Medulla oblongata (tissue), 1 donor: Measurements from ENCODE around the gene TCP11.

ENCODE experiments used
- DNase-seq: peaks from one replicate; pipeline ENCODE4 v3.0.0-alpha.2; 2015; ENCODE audit errors: extremely low spot score

The TCP11 gene

DNA sequence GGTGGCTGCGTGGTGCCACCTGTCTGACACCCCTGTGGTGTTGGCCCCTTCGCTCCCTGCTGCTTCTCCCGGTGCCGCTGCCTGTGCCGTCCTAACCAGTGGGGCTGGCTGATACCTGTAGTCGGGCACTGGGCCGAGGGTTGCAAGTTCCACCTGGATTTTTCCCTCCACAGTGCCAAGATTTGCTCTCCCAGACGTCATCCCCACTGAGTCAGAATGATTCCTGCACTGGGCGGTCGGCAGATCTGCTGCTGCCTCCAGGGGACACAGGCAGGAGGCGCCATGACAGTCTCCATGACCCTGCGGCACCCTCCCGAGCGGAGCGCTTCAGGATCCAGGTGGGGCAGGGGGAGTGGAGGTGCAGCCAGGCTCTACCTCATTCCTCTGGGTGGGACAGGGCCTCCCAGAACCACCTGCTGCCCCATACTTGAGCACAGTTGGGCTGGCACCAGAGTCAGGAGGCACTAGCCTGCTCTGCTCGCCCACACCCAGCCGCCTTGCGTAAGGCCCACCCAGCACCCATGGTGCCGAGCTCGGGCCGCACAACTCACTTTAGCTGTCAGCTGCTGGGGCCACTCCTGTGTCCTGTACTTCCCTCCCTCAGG, 60.2 kb downstream of the TCP11 start:
- DNase-seq: no peak

DNA sequence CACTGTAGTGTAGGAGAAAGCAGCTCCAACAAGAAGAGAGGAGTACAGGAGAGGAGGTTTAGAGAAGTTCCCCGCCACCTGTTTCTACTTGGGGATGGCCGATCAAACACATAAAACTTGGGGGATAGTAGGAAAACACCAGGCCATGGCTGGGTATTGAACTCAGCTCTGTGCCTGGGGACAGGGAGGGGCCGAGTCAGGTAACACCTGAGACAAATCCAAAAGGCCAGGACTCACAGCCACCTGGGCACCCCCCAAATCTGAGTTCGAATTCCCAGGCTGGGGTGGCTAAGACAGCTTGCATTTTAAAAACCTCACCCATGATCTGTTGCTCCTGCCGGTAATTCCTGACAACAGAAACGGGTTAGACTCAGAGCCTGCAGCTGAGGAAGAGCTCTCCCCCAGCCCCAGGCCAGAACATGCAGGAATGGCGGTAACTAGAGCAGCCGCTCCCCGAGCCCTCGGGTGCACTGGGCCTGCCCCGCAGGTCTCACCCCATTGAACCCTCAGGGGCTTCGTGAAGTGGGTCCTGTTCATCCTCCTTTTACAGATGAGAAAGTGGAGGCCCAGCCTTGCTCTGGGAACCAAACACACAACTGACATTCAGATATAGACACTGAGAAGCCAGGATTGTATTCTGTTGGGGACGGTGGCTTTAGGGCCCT, 61.0 kb downstream of the TCP11 start:
- no peak for DNase-seq

DNA sequence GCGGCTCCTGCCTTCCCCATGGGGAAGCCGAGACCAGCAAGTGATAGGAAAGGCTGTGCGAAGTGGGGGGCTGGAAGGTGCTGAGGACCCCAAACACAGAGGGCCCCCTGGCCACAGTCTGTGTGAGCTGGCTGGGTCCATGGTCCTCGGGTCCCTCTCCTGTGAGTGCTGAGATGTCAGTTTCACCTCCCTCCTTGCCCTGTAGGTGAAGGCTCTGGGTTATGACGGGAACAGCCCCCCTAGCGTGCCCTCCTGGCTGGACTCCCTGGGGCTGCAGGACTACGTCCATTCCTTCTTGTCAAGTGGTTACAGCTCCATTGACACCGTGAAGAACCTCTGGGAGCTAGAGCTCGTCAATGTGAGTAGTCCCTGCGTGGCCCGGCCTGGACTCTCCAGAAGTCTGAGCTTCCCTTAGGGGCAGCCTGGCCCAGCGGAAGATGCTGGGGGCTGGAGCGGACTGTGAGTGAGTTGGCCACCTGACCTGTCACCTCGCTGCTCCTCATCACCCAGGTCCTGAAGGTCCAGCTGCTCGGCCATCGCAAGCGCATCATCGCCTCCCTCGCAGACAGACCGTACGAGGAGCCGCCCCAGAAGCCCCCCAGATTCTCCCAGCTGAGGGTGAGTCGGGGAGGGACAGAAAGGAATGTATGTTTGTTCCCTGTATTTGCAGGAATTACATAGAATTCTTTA, 61.7 kb downstream of the TCP11 start:
- DNase-seq: no peak

DNA sequence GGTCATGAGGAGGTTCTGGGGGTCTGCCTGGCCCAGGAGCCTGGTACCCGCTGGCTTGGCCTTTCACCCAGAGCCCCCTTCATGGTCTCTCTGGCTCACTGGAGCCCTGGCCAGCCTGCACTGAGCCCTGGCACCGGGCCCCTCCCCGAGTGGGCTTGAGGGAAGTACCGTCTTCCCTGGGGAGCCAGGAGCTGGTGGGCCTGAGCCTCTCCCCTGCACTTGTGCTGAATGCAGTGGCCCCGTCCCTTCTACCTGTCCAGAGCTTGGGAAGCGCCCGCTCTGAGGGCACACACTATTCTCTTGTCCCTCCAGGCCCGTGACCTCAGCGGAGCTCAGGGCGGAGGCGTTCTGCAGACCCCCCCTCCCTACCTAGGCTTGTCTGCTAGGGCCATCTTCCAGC, 62.2 kb downstream of the TCP11 start:
- no peak for DNase-seq

DNA sequence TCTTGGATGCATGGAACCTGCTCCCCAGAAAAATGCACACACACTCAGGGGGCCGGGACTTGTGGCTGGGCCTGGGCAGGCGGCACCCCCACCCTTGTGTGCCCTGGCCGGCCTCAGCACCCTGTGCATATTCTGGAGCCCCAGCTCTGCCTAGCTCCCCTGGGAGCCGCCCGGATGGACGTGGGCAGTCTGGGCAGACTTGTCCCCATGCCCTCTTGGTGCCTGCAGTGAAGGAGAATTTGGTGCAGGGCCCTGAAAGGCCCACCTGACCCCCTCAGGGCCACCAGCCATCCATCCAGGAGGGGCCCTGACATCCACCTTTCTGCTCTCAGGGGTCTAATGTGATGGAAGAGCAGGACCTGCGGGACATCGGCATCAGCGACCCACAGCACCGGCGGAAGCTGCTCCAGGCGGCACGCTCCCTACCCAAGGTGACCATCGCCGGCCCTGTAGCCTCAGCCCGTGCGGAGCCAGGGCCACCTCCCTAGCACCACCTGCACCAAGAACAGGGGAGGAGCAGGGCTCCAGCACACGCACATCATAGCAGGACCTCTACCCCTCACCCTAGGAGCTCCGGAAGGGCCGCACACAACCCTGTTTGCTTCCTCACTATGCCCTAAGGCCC, 62.8 kb downstream of the TCP11 start:
- no peak for DNase-seq

DNA sequence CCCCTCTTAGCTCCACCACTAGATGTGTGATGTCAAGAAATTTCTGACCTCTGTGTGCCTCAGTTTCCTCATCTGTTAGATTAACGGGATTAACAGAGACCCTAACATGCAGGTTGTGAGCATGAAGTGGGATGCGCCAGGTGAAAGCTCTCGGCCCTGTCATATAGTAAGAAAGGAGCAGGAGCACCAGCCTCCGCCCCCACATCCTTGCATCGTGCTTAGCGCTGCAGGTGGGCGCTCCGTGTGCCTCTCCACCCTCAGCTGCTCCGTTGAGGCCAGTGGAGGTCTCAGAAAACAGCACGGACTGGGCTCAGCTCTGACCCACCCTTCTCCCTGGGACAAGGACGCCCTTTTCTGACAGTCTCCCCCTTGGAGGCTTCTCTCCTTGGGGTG, 63.4 kb downstream of the TCP11 start:
- no peak for DNase-seq

DNA sequence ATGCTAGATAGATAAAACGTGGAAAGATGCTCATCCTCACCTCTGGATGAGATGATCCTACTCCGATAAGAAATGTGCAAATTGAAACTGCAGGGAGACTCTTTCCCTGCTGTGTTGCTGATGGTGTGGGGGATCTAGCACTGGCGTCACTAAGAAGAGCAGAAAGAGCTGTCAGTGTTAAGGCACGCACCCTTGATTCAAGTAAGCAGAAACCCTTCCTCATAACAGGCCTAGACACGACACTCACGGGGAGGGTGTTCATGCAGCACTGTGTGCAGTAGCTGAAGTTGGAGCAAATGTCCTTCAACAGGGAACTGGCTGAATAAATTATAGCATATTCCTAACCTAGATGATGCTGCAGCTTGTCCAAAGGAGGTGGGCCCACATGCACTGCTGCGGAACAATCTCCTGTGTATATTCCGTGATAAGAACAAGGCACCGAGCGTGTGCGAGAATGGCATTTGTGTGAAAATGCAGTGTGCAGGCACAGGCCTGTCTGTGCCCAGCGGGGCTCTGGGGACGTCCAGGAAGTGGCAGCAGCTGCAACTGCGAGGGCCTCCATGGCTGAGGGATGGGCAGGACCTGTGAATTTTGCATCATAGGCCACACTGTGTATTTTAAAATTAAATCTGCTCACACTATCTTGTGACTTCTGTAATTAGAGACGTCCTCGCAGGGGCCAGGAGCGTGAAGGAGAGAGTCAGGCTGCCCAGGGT, 64.0 kb downstream of the TCP11 start:
- DNase-seq: no peak

DNA sequence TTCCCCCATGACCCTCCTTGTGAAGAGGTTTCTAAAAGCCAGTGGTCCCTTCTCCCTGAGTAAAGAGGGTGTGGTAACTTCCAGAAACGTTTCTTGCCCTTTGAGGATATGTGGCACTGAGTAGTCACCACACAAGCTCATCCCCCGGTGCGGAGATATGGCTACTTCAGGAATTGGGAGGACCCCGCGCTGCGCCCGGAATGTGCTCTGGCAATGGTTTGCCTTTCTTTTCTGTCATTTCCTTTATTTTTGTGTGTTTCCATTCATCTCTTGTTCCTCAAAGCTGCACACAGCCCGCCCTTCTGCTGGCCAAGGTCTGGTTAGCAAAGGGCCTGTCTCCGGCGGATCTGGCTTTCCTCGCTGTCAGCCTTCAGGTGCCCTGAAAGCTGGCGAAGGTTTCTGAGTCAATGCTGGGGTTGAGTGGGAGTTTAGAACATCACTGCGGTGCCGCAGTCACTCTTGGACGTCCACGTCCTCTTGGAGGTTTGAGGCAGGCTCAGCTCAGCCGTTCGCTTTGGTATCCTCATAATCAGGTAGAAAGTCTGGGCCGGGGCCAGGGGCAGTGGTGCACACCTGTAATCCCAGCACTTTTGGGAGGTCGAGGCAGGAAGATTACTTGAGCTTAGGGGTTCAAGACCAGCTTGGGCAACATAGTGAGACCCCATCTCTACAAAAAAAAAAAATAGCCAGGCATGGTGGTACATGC, 67.2 kb downstream of the TCP11 start:
- DNase-seq: no peak

DNA sequence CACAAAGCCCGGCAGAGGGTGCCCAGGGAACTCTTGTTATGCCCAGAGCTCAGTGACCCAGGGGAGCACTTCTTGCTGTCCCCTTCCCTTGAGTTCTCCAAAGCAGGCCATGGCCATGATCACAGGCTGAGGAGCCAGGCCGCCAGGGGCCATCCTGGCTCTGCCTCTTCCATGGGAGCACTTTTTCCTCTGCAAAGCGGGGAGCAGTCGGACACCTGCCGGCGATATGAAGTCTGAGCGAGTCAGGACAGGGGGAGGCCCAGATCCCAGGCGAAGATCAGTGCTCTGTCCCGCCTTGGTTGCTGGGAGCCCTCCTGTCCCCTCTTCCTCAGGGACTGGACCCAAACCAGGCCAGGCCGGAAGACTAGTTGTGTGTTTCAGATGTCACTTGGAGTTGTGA, 67.9 kb downstream of the TCP11 start:
- DNase-seq: no peak

DNA sequence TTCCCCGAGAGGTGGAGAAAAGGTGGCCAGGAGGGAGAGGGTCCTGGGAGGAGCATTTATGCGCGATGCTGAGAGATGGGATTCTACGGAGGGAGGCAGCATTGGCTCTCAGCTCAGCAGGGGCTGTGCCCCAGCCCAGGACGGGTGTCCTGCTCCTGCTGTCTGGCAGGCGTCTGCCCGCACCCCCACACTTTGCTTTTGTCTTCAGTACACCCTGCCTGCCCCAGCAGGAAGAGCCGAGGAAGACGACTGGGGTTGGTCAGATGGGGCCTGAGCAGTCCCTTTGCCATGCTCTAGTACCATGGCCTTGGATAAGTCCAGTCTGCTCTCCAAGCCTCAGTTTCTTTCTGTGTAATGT, 68.5 kb downstream of the TCP11 start:
- no peak for DNase-seq

DNA sequence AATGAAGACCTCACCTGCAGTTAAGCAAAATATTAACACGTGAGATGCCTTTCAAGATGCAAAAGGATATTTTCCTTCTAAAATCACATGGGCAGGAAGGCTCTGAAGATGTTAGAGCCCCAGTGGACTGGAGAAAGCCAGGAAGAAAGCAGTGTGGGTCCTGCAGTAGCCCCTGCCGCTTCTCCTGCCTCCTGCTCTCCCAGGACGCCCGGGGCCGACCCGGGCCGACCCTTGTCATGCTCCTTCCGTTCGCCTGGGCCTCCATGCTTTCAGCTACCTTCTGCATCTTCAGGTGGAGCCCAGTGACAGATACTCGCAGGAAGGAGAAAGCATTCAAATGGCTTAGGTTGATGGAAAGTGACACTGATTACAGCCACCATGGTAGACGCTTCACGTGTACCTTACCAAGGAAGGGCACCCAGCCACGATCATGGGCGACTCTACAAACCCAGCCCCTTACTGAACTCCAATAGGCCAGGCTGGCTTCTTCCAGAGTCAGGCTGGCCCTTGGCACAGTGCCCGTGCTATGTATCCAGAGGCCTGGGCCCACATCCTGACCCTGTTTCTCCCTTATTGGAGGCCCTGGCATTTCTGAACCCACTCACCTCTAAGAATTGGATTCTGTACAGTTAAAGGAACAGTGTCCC, 69.0 kb downstream of the TCP11 start:
- DNase-seq: no peak

DNA sequence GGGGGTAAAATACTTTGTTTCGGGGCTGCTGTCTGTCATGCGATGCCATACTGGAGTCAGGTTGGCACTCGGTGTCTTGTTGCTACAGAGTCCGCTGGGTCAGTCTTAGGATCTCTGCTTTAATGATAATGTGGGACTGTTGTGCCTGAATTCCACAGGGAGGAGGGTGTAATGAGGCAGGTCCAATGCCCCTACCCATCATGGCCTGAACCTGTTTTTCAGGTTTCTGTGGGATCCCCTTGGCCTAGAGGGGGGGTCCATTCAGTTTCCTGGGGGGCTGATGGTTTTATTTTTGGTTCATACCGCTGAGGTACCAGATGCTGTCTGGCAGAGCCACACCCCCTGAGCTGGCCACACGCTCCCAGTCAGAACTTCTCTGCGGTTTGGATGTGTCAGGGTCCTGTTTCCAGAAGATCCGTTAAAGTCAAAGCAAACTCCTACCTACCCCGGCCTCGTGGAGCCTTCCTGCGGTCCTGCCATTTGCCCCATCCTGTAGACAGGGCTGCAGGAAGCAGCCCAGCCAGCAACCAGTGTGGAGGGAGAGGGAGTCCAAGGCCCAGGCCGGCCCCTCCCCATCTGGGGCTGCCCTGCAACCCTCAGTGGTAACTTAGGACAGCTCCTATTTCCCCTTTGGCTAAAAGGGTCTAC, 69.7 kb downstream of the TCP11 start:
- no peak for DNase-seq

DNA sequence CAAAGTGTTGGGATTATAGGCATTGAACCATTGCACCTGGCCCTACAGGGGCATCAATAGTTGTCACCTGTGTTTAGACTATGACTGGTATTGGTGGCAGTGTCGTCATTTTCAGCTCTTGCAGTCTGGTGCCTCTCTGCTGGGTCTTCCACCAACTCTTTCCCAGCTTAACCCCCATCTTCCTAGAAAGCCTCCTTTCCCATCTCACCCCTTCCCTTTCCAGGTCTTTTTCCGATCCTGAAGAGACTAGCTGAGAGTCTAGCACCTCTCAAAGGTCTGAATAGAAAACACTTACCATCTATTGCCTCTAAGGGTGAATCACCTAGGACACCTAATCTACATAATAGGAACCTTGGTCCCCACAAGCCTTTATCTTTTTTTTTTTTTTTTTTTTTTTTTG, 71.0 kb downstream of the TCP11 start:
- no peak for DNase-seq

DNA sequence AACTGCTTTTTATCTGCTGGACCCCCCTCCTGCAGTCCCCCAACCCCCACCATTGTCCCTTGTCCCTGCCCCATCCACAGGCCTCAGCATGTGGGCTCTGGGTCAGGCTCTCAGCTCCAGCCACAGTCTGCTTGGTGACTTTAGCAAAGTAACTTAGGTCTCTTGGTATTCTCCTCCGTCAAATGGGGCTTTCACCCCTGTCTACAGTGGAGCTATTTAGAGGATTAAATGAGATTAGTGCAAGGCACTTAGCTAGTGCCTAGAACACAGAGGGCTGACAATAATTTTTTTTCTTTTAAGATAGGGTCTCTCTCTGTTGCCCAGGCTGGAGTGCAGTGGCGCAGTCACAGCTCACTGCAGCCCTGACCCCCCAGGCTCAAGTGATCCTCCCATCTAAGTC, 71.9 kb downstream of the TCP11 start:
- no peak for DNase-seq

DNA sequence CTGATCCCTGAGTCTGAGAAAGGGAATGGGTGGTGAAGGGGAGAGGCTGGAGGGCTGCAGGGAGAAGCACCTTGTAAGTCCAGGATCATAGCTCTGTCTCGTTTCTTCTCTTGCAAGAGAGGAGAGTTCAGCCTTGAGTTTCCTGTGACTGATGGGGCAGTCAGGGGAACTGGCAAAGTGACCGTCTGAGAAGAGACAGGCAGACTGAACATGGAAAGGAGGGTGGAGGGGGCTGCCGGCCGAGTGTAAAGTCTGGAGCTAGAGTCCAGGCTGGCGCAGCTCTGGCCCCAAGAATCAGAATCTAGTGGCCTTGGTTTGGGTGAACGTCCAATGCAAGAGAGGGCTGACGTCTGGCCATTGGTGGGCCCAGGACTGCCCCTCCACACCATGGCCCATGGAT, 72.5 kb downstream of the TCP11 start:
- no peak for DNase-seq

DNA sequence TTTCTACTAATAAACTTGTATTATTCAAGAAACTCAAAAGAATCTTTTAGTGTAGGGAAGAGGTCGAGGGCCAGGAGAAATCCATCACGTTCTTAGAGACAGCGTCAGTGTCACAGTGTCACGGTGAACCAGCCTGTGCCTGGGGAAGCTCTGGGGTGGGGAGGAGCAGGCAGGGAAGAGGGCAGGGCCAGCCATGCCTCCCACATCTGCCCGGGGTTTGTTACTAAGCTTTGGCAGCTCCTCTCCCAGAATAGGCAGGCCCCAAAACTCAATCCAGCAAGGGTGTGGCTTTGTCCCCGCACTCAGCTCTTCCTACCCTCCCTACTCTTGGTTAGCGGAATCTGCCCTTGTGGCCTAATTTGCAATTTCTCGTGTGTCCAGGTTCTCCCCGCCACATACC, 72.9 kb downstream of the TCP11 start:
- DNase-seq: no peak
